Measurements from ENCODE around the gene COPZ2. TPM values are rescaled to one million over a fixed set of nuclear protein-coding genes. Genes with fewer than 3 reads are reported as not detected.

Gene COPZ2
- total and polyA plus RNA-seq, 9 of the 15 experiments (the other 6 are each of a cell fraction or from before 2014, with no cell fraction given) = 0.22 to 0.49 TPM; not detected in 7

DNA sequence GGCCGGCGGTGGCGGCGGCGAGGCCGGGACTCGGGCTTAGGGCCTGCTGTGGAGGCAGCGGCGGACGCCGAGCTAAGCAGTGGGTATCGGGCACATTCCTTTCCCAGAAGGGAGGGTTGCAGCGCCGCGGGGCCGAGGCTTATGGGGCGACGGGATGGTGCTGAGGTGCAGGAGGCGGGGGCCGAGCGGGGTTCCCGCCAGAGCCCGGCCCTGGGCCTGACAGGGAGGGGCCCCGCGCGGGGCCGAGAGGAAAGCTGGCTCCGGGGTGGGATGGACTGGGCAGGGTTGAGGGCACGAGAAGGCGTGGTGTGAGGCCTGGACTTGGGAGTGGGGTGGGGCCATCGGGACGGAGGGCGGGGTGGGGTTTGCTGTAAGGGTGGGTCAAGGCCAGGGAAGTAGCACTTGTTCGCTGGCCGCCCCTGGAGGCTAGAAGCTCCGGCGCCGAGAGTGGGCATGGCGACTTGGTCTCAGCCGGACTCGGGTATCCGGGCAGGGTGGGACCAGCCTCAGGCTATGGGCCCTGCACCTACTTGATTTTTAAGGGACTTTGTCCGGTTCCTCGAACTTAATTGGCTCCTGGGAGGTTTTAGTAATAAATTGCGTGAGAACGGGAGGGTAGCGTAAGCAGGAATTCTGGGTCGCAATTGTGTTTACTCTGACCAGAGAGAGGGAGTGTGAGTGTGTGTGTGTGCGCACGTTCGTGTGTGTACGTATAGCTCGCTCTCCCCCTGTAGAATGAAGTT is 11.0 kb upstream of the COPZ2 start (continued):
- 0 out of 4 replicates have a peak, but pooled peaks of 1 of the 2 experiments have one; percentile 25 for TF ChIP-seq RCOR1 (IDR thresholded peaks at IDR 0.05; ENCODE audit: borderline replicate concordance in 1 of 2, low read depth in 2 of 2, low read length in 2 of 2)
- no peak for TF ChIP-seq STAT5B (CRISPR knock-in tag; IDR thresholded peaks at IDR 0.05)
- no peak; the same call in 1 of the 2 replicates for TF ChIP-seq PML (IDR thresholded peaks at IDR 0.05; ENCODE audit: low read length)
- TF ChIP-seq RBM22 (IDR thresholded peaks at IDR 0.05; ENCODE audit: low read depth, low read length, poor library complexity, severe bottlenecking) = peak; percentile 33
- TF ChIP-seq ETV1 (tag; conservative IDR thresholded peaks at IDR 0.05; ENCODE audit: low read depth) = no peak
- peak; percentile 81 for TF ChIP-seq OTX1 (CRISPR knock-in tag; IDR thresholded peaks at IDR 0.05)
- TF ChIP-seq ZFPM2 (CRISPR knock-in tag; IDR thresholded peaks at IDR 0.05) = no peak
- TF ChIP-seq, protein P1, sequence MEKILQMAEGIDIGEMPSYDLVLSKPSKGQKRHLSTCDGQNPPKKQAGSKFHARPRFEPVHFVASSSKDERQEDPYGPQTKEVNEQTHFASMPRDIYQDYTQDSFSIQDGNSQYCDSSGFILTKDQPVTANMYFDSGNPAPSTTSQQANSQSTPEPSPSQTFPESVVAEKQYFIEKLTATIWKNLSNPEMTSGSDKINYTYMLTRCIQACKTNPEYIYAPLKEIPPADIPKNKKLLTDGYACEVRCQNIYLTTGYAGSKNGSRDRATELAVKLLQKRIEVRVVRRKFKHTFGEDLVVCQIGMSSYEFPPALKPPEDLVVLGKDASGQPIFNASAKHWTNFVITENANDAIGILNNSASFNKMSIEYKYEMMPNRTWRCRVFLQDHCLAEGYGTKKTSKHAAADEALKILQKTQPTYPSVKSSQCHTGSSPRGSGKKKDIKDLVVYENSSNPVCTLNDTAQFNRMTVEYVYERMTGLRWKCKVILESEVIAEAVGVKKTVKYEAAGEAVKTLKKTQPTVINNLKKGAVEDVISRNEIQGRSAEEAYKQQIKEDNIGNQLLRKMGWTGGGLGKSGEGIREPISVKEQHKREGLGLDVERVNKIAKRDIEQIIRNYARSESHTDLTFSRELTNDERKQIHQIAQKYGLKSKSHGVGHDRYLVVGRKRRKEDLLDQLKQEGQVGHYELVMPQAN (IDR thresholded peaks at IDR 0.05; ENCODE audit: borderline replicate concordance) = peak; percentile 32; the same call in 1 of the 2 replicates
- TF ChIP-seq, protein P2, sequence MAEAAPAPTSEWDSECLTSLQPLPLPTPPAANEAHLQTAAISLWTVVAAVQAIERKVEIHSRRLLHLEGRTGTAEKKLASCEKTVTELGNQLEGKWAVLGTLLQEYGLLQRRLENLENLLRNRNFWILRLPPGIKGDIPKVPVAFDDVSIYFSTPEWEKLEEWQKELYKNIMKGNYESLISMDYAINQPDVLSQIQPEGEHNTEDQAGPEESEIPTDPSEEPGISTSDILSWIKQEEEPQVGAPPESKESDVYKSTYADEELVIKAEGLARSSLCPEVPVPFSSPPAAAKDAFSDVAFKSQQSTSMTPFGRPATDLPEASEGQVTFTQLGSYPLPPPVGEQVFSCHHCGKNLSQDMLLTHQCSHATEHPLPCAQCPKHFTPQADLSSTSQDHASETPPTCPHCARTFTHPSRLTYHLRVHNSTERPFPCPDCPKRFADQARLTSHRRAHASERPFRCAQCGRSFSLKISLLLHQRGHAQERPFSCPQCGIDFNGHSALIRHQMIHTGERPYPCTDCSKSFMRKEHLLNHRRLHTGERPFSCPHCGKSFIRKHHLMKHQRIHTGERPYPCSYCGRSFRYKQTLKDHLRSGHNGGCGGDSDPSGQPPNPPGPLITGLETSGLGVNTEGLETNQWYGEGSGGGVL (CRISPR knock-in tag; IDR thresholded peaks at IDR 0.05) = no peak
- 0 out of 2 replicates have a peak, but pooled peaks have one; percentile 14 for TF ChIP-seq NR2C2 (CRISPR knock-in tag; IDR thresholded peaks at IDR 0.05)
- TF ChIP-seq NR2C2 (tag; IDR thresholded peaks at IDR 0.05) = no peak; the same call in 1 of the 2 replicates
- TF ChIP-seq, protein P3, sequence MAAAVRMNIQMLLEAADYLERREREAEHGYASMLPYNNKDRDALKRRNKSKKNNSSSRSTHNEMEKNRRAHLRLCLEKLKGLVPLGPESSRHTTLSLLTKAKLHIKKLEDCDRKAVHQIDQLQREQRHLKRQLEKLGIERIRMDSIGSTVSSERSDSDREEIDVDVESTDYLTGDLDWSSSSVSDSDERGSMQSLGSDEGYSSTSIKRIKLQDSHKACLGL (CRISPR knock-in tag; IDR thresholded peaks at IDR 0.05; ENCODE audit: borderline replicate concordance, poor library complexity, severe bottlenecking) = no peak
- TF ChIP-seq, protein P4, sequence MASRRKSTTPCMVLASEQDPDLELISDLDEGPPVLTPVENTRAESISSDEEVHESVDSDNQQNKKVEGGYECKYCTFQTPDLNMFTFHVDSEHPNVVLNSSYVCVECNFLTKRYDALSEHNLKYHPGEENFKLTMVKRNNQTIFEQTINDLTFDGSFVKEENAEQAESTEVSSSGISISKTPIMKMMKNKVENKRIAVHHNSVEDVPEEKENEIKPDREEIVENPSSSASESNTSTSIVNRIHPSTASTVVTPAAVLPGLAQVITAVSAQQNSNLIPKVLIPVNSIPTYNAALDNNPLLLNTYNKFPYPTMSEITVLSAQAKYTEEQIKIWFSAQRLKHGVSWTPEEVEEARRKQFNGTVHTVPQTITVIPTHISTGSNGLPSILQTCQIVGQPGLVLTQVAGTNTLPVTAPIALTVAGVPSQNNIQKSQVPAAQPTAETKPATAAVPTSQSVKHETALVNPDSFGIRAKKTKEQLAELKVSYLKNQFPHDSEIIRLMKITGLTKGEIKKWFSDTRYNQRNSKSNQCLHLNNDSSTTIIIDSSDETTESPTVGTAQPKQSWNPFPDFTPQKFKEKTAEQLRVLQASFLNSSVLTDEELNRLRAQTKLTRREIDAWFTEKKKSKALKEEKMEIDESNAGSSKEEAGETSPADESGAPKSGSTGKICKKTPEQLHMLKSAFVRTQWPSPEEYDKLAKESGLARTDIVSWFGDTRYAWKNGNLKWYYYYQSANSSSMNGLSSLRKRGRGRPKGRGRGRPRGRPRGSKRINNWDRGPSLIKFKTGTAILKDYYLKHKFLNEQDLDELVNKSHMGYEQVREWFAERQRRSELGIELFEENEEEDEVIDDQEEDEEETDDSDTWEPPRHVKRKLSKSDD (conservative IDR thresholded peaks at IDR 0.05; ENCODE audit: low read length) = 0 out of 2 replicates have a peak, but pooled peaks have one; percentile 30

Measured in K562 (cell line).